Measurements from ENCODE around the gene PTPRN. TPM values are rescaled to one million over a fixed set of nuclear protein-coding genes. Genes with fewer than 3 reads are reported as not detected.

The PTPRN gene
- total and polyA plus RNA-seq, 9 of the 15 experiments (the other 6 are each of a cell fraction or from before 2014, with no cell fraction given): 0.15 to 2.4 (median 0.43) TPM; not detected in 1

DNA sequence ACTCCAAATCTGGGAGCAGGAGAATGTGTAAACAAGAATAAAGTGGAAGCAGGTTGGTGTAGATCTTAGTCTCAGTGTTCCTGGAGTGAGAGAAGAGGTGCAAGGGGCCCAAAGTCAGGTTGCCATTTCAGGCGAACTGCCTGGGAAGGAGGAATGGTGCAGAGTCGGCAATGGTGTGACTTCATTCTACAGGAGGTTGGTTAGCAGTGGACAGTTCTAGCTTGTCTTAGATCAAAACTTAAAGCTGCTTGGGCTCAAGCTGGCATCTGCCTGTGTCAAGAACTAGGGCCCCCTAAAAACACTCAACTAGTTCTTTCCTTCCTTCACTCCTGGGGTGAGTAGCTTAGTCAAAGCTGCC is 60.4 kb downstream of the PTPRN start:
- H4K20me1 ChIP-seq (replicated peaks; ENCODE audit: control insufficient read depth, insufficient read depth, low read length): 0 out of 2 replicates have a peak, but pooled peaks cover 3% of the 10 kb centered on the region
- H3K79me2 ChIP-seq (ENCODE audit: control insufficient read depth, insufficient read depth, low read length): peaks cover 40% of the 10 kb centered on the region
- no TSS peak for BruUV-seq (replicated peaks)
- ATAC-seq: no peak
- H2AFZ ChIP-seq (ENCODE audit: low read depth, low read length): no peak overlapping the region
- H3K9ac ChIP-seq (ENCODE audit: insufficient read depth in 1 of 2, low read depth in 2 of 2, low read length in 2 of 2): no peak overlapping the region; a peak in 1 of 4 replicates
- in situ Hi-C loops (cut with MboI): no loop called here
- TF ChIP-seq SNRNP70 (optimal IDR thresholded peaks at IDR 0.05; ENCODE audit: low read depth, low read length) (no peak), ZNF175 (CRISPR knock-in tag; IDR thresholded peaks at IDR 0.05; ENCODE audit: low read depth) (no peak), HDAC8 (tag; IDR thresholded peaks at IDR 0.05) (no peak), TAF1 (IDR thresholded peaks at IDR 0.05; ENCODE audit: control insufficient read depth, extremely low read depth, insufficient read depth, low read length, severe bottlenecking) (no peak), PYGO2 (tag; IDR thresholded peaks at IDR 0.05) (no peak), ZSCAN29 (IDR thresholded peaks at IDR 0.05) (no peak), TBP (optimal IDR thresholded peaks at IDR 0.05; ENCODE audit: low read depth, low read length) (no peak), RHOXF2B (CRISPR knock-in tag; conservative IDR thresholded peaks at IDR 0.05) (no peak), JUND (IDR thresholded peaks at IDR 0.05; ENCODE audit: borderline replicate concordance, low read depth, low read length) (no peak), JUND (tag; IDR thresholded peaks at IDR 0.05; ENCODE audit: borderline replicate concordance, low read depth, low read length) (no peak), ZNF79 (CRISPR knock-in tag; IDR thresholded peaks at IDR 0.05; ENCODE audit: low read depth) (no peak), CREB1 (IDR thresholded peaks at IDR 0.05) (no peak), CREB1 (CRISPR knock-in tag; IDR thresholded peaks at IDR 0.05) (no peak), CREM (IDR thresholded peaks at IDR 0.05; ENCODE audit: low read depth) (no peak)
- TF ChIP-seq, protein P1, sequence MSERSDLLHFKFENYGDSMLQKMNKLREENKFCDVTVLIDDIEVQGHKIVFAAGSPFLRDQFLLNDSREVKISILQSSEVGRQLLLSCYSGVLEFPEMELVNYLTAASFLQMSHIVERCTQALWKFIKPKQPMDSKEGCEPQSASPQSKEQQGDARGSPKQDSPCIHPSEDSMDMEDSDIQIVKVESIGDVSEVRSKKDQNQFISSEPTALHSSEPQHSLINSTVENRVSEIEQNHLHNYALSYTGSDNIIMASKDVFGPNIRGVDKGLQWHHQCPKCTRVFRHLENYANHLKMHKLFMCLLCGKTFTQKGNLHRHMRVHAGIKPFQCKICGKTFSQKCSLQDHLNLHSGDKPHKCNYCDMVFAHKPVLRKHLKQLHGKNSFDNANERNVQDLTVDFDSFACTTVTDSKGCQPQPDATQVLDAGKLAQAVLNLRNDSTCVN (CRISPR knock-in tag; IDR thresholded peaks at IDR 0.05): no peak
- TF ChIP-seq, protein P2, sequence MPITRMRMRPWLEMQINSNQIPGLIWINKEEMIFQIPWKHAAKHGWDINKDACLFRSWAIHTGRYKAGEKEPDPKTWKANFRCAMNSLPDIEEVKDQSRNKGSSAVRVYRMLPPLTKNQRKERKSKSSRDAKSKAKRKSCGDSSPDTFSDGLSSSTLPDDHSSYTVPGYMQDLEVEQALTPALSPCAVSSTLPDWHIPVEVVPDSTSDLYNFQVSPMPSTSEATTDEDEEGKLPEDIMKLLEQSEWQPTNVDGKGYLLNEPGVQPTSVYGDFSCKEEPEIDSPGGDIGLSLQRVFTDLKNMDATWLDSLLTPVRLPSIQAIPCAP (CRISPR knock-in tag; IDR thresholded peaks at IDR 0.05; ENCODE audit: borderline replicate concordance): no peak
- TF ChIP-seq, protein P3, sequence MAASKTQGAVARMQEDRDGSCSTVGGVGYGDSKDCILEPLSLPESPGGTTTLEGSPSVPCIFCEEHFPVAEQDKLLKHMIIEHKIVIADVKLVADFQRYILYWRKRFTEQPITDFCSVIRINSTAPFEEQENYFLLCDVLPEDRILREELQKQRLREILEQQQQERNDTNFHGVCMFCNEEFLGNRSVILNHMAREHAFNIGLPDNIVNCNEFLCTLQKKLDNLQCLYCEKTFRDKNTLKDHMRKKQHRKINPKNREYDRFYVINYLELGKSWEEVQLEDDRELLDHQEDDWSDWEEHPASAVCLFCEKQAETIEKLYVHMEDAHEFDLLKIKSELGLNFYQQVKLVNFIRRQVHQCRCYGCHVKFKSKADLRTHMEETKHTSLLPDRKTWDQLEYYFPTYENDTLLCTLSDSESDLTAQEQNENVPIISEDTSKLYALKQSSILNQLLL (CRISPR knock-in tag; IDR thresholded peaks at IDR 0.05; ENCODE audit: borderline replicate concordance): no peak
- no peak overlapping the region; the same call in 2 of the 3 replicates for H3K27ac ChIP-seq (ENCODE audit: extremely low read depth, low read depth, low read length)
- ChIA-PET CTCF (ENCODE audit: low intra/inter-chr PET ratio) (no interaction called here), POLR2A (interaction anchor here (1.3 to 3.4 kb wide), 8 partner anchors 11 to 46 kb away, joined by 3 to 22 read pairs (median 6); partner anchors contain the start of genes ABCB6, ANKZF1, ATG9A and DNAJB2)
- no peak overlapping the region for H3K4me3 ChIP-seq
- no peak for DNase-seq (ENCODE audit: extremely low read depth in 1 of 4, low spot score in 3 of 4)
- WGBS (ENCODE audit: insufficient coverage, low coverage, missing lambda C conversion rate): 69% methylated on average over 2 of the region's 2 CpGs
- H3K9me3 ChIP-seq (replicated peaks; ENCODE audit: control insufficient read depth, insufficient read depth, low read depth, low read length): no peaks in the 10 kb centered on the region
- H3K4me1 ChIP-seq (replicated peaks in 1 of 2; ENCODE audit: control insufficient read depth in 2 of 2, insufficient read depth in 2 of 2, low read length in 2 of 2): peaks cover 31 to 54% of the 10 kb centered on the region in 2 experiments; a peak in 4 of 5 replicates
- no peaks in the 10 kb centered on the region for H3K27me3 ChIP-seq (ENCODE audit: control insufficient read depth in 2 of 2, insufficient read depth in 2 of 2, low read length in 2 of 2)
- H3K9me1 ChIP-seq (ENCODE audit: control insufficient read depth, insufficient read depth, low read length): no peaks in the 10 kb centered on the region
- peaks cover 57% of the 10 kb centered on the region for H3K36me3 ChIP-seq (ENCODE audit: control insufficient read depth, insufficient read depth, low read length)
- intact Hi-C loops (cut with micrococcal nuclease): no loop called here
- no peak for FAIRE-seq
- no peak overlapping the region for H3K4me2 ChIP-seq (ENCODE audit: insufficient read depth, low read length)
